ENCODE data around the gene SPAG4.
A peak's percentile ranks its signal among the peaks of the same experiment; 100 is the strongest.

SPAG4 gene, protein sequence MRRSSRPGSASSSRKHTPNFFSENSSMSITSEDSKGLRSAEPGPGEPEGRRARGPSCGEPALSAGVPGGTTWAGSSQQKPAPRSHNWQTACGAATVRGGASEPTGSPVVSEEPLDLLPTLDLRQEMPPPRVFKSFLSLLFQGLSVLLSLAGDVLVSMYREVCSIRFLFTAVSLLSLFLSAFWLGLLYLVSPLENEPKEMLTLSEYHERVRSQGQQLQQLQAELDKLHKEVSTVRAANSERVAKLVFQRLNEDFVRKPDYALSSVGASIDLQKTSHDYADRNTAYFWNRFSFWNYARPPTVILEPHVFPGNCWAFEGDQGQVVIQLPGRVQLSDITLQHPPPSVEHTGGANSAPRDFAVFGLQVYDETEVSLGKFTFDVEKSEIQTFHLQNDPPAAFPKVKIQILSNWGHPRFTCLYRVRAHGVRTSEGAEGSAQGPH

DNA sequence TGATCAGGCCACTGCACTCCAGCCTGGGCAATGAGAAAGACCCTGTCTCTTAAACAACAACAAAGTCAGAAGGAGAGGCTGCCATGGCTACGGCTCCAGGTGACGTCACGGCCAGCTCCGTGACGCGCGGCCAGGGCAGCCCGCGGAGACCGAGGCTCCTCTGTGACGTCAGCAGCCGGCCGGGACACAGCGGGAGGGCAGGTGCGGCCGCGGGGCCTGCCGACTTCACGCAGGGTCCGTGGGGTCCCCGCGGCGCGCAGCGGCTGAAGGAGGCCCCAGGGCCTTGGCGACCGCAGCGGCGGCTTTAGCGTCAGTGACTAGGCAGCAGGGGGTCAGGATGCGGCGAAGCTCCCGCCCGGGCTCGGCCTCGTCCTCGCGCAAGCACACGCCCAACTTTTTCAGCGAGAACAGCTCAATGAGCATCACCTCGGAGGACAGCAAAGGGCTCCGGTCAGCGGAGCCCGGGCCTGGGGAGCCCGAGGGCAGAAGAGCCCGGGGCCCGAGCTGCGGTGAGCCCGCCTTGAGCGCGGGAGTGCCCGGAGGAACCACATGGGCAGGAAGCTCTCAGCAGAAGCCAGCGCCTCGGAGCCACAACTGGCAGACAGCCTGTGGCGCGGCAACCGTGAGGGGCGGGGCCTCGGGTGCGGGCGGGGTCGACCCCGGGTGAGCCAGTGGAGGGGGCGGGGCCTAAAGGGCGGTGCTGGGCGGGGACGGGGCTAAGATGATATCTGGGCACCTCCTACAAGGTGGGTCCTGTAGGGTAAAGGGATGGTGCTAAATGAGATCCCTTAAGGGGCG lies at the start of gene SPAG4:
SPAG4 (plus strand) TSS at position 163 of the 798 bp plus-strand sequence; CDS start at position 338, 175 bp downstream.
- peak; percentile 99 for DNase-seq

DNA sequence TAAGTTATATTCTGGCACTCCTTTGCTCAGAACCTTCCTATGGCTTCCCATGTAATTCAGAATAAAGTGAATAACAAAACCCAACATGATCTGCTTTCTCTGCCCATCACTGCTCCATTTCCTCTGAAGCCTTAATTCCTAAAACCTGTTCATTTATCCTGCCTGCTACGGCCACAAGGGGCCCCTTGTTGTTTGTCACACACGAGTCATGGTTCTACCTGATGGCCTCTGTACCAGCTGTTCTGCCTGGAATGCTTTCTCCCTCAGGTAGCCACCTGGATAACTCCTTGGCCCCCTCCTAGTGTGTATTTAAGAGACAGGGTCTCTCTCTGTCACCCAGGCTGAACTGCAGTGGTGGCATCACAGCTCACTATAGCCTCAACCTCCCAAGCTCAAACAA lies 47.0 kb upstream of the SPAG4 start:
- peak; percentile 21 to 29 for DNase-seq

DNA sequence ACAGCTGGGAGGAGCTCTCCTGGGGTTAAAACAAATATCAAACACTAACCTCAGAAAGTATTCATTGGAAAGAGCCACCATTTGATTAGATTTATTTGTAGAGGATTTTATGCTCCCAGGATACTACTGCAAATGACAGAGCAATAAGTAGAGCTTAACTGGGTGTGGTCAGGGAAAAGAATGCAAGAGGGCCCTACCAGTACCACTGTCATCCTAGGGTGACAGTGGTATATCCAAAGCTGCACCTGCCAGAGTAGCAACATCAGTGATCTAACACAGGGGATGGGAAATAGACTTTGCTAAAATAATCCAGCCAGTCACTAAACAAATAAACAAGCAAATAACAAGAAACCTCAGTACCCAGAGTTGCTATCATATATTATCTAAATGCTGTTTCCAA lies 44.1 kb upstream of the SPAG4 start:
- no peak for DNase-seq

DNA sequence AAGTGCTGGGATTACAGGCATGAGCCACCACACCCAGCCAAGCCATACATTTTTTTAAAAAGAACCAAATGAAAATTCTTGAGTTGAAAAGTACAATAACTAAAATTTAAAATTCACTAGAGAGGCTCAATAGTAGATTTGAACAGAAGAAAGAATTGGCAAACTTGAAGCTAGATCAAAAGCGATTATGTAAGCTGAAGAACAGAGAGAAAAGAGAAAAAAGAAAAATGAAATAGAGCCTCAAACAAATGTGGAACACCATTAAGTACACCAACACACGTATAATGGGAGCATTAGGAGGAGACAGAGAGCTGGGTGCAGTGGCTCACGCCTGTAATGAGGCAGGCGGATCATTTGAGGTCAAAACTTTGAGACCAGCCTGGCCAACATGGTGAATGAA lies 42.8 kb upstream of the SPAG4 start:
- no peak for DNase-seq

DNA sequence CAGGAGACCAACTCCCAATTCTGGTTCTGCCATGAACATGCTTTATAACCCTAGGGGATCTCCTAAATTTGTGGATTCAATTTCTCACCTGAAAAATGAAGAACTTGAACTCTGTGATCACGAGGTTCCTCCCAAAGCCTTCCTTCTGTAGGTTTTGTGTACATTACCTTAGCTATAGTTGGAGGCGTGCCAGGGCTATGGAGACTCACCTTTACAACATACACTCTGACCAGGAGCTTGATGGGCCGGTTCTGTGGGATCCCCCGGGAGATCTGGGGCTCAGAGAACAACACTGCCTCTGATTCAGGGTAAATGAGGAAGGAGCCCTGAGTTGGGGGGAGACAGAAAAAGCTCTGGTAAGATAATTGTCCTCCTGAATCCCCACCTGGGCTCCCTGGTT lies 39.7 kb upstream of the SPAG4 start:
- DNase-seq, result no peak

DNA sequence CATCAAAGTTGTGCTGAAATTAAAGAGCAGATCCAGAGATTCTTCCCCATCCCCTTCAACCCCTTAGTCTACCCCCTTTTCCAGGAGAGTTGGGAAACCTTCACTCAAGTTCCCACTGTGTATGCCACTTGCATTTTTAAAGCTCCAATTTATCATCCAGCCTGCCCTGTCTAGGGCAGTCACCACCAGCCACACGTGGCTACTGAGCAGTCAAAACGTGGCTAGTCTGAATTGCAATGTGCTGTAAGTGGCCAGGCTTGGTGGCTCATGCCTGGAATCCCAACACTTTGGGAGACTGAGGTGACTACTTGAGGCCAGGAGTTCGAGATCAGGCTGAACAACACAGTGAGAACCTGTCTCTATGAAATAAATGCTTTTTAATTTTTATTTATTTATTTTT lies 38.8 kb upstream of the SPAG4 start:
- no peak for DNase-seq

DNA sequence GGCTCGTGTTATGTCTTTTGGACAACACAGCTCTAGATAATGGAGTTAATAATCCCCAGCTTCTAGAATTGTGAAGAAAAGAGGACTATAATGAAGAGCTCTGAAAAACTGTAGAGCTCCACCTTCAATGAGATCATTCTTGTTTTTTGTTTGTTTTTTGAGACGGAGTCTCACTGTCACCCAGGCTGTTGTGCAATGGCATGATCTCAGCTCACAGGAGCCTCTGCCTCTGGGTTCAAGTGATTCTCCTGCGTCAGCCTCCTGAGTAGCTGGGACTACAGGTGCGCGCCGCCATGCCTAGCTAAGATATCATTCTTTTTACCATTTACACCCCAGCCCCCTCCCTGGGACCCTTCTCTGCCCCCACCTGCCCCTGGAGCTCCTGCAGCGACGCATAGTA lies 37.2 kb upstream of the SPAG4 start:
- no peak for DNase-seq

DNA sequence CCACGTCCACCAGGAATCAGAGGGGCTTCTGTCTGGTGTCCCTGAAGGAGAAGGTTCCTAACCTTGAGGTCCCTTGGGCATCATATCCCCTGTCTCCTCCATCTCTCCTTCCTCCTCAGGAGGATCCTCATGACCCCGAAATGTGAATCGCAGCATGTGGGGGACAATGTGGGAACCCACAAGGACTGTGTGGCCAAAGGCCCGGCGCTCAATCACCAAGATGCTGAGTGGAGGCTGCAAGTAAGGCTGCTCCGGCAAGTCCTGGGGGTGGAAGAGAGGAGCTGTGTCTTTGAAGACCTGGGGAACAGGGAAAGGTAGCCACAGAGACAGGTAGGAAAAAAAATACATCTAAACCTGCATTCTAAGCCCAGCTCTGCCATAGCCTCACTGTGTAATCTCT lies 36.4 kb upstream of the SPAG4 start:
- no peak for DNase-seq

DNA sequence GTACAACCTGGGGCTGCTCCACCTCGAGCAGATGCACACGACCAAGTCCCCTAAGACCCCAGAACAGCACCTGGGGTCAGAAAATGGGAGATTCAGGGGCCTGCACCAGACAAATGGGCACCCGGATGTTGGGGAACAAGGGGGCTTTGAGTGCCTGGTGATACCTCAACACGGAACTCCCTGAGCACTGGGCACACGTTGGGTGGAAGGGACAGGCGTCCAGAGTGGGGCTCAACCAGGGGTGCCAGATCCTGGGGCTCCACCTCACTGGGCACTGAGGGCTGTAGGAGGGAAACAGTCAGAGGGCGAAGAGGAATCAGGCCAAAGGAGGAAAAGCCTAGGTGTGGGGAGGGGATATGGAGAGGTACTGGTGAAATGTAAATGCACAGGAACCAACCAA lies 33.5 kb upstream of the SPAG4 start:
- DNase-seq, result no peak

DNA sequence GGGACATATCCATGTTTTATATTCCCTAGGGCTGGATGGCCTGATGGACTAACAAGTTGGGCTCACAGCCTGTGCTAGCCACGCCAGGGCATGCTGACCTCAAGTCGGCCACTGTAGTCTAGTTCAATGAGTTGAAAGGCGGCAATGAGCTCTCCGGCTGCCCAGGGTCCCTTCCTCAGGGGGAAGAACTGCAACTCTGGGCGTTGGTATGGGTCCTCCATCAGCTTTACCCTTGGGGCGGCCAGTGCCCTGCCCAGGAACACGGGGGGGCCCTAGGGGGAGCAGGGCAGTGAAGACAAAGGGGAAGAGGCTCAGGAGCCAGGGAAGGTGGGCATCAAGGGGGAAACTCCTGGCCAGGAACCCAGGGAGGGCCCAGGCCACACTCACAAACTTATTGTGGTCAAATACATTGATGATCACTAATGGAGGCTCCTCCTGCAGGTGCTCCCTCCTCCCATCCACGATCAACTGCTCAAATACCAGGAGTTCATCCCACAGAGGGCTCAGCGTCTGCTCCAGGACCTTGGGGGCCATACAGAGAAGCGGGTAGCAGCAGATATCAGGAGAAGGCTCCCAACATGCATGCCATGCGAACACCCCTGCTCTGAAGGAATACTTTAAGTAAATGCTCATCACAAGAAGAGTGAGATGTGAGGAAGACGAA lies 32.8 kb upstream of the SPAG4 start:
- DNase-seq, result no peak

DNA sequence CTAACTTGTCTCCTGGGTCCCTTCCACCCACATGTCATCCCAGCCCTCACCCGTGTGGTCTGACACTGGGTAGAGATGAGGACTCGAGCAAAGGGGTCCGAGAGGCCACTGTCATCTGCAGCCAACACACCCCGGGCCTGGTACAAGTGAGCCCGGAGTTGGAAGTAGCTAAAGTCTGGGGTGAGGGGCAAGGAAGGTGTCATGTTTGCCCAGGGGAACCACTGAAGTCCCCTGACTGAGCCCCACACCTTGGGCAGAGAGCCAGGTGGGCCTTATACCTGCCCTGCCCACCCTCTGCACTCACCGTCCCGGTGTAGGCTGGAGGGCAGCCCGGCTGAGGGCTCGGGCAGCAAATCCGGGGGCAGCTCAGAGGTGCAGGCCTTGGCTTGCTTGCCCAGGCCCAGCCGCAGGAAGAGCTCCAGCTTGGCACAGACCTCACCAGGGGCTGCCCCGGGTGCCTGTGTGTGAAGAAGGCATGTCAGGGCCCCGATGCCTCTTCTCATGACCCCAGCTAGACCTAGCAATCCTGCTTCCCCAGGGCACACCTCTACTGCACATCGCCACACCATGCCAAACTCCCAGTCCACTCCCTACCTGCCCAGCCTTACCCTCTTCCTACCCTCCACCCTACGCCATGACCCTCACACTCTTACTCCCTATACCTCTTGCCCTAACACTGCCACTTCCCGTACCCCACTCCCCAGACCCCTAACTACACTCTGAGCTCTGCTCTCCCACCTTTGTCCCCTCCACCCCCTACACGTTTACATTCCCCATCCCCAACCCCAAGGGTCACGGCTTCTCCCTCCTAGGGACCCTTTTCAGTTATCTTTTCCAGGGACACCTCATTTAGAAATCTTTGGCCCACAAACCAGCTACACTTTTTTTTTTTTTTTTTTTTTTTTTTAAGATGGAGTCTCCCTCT lies 31.7 kb upstream of the SPAG4 start:
- no peak for DNase-seq

DNA sequence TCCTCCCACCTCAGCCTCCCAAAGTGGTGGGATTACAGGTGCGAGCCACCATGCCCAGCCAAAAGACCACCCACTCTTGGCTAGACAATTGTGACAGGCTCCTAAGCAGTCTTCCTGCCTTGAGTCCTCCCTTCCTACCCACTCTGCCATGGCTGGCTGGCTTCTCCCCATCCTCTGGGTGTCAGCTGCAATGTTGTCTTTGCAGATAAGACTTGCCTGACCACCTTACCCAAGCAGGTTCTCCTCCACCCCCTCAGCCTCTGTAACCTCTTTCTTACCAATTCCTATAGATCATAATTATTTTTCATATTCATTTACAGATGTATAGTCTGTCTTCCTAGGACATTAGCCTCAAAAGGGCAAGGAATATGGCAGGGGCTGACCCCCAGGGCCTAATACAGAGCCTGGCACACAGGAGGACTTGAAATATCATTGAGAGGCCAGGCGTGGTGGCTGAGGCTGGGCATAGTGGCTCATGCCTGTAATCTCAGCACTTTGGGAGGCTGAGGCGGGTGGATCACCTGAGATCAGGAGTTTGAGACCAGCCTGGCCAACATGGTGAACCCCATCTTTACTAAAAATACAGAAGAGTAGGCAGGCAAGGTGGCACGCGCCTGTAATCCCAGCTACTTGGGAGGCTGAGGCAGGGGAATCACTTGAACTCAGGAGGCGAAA lies 28.7 kb upstream of the SPAG4 start:
- DNase-seq, result no peak

DNA sequence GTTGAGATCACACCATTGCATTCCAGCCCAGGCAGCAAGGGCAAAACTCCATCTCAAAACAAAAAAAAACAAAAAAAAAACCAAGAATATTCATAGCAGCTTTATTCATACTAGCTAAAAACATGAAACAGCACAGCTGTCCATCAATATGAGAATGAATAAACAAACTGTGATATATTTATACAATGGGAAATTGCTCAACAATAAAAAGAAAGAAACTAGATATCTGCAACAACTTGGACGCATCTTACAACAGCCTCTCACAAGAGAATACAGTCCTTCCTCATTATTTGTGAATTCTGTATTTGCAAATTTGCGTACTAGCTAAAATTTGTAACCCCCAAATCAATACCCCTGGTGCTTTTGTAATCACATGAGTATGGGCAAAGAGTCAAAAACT lies 28.2 kb upstream of the SPAG4 start:
- no peak for DNase-seq

DNA sequence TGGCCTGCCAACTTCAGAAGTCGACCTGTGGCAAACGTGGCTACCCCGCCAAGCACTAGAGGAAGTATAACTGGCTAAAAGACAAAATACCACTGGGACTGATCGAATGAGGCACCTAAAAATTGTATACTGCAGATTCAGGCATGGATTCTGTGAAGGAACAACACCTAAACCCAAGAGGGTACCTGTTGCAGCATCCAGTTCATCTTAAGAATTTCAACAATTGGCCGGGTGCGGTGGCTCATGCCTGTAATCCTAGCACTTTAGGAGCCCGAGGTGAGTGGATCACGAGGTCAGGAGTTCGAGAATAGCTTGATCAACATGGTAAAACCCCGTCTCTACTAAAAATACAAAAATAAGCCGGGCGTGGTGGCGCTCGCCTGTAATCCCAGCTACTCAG lies 27.2 kb upstream of the SPAG4 start:
- no peak for DNase-seq

DNA sequence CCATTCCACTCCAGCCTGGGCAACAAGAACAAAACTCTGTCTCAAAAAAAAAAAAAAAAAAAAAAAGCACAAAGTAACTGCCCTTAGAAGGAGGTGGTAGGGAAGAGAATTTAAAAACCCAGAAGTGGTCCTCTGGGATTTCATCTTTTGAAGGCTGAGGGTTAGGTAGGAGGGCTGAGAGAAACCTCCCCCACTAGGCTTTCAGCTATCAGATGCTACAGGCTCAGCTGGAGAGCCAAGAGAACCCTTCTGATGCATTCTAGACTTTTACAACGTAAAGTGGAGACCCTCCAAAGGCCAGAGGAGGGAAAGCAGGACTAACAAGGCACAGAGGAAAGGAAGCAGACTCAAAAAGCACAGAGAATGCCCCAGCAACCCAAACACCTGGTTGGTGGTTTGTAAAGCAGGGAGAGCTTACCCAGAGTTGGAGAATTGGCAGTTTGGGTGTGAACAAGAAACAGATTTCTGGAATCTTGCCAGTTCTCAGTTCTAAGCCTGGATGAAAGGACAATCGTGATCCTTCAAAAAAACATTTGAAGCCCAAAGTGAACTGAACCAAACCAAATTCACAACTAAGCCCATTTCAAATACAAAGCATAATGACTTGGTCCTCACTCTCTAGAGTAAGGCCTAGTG lies 23.2 kb upstream of the SPAG4 start:
- peak in 1 of 2 experiments; percentile 38 for DNase-seq

DNA sequence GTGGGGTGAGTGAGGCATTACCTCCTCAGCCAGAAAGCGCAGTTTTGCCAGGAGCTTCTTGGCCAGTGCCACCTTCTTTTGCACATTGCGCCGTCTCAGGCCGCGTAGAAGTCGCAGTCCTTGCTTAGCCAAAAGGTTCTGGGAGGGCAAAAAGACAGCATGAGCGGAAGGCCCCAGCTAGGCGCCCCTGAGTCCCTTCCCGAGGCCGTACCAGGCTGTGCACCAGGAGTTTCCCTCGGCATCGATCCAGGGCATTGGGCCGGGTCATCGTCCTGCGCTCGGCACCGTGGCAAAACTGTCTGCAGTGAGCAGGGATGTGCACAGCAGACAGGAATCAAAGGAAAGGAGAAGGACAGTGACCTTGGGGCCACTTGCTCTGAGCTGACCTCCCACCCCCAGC lies 20.2 kb upstream of the SPAG4 start:
- DNase-seq, result no peak

DNA sequence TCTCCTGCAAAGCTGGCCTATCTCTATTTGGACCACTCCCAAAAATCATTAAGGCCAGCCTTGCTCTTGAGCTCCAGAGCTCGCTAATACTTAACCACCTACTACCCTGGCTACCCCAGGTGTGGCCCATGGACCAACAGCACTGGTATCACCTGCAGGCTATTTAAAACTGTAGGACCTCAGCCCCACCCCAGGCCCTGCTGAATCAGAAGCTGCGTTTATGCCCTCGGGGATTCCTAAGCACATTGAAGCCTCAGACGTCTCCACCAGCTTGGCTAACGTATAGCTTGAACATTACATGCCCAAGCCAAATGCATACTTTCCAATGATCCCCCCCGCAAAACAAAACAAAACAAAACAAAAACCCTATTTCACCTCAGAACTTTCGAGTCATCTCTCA lies 19.7 kb upstream of the SPAG4 start:
- no peak for DNase-seq

DNA sequence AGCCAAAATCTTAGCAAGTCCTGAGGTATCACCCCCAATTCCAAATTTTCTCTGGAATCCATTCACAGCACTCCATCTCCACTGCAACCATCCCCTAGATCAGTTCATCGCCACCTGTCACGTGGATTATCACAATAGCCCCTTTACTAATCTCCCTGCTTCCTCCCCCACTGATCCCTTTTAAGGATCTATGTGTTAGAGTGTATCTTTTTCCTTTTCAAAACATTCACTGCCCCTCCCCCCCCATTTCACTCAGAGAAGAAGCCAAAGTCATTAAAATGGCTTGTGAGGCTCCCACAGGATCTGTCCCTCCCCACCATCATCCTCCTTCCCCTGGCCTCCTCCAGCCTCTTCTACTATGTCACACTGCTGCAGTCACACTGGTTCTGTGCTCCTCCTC lies 18.4 kb upstream of the SPAG4 start:
- peak; percentile 76 to 92 for DNase-seq

DNA sequence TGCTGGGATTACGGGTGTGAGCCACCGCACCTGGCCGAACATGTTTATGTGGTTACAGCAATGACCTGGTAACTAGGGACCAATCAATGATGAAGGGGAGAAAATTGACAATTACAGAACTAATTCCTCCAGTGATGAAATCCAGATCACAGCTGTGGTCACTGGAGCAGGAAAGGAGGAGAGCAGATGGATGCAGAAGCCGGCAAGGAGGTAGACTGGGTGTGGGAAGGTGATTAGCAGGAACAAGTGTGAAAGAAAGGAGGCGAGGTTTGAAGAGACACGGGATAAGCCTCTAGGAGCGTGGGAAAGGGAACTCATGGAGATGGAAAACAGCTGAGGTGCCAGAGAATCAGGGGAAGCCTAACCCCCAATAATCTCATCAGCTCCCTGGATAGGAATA lies 17.2 kb upstream of the SPAG4 start:
- DNase-seq, result peak; percentile 60 to 81

DNA sequence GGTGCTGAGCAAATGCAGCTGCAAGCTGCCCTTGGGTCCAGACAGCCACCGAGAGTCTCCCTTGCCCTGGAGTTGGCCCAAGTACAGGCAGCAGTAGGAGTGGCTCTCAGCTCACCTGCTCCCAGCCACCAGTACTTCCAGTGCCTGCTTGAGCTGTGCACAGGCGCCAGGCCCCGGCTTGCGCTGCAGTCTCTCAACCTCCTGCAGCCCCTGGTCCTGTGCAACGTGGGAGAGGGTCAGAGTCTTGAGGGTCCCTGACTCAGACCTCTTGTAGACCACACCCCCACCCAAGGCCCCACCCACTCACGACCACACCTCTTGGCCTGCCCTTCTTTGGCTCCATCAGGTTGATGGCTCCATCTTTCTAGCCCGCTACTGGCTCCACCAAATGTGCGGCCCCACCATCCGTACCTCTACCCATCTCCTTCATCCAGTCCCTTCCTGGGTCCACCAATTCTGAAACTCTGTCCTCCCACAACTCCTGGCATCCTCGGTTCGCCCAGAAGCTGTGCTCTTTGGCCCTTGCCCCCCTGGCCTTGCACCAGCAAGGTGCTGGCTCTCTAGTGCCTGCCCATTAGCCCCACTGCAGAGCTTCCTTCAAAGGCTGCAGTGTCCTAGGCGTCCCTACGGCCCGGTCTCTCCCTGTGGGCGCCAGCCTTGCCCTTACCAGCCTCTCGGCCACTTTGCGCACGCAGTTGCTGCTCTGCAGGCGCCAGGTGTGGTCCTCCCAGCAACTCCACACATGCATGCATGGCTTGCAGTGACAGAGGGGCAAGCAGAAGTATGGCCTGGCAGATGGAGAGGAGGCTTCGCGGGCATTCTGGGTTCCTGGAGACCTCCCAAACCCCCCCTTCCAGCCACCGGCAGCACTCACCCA lies 16.5 kb upstream of the SPAG4 start:
- DNase-seq, result peak in 1 of 2 experiments; percentile 26

DNA sequence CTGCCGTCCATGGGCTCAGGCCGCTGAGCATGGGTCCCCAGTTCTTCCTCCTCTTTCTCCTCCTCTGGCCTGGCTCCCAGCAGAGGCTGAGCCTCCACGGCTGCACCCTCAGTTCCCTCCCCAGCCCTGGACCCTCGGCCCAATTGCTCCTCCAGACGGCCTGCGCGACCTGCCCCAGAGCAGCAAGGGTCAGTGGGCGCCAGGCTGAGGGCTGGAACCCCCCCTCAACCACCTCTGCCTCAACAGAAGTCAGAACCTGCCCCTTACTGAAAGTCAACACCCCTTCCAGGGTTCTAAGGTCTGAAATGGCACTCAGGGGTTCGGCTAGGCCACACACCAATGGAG lies 15.9 kb upstream of the SPAG4 start:
- DNase-seq, result no peak

Data from NCI-H524 (cell line).